ENCODE results near the gene SLC22A5. TPM values are rescaled to one million over a fixed set of nuclear protein-coding genes. Genes with fewer than 3 reads are reported as not detected.
"Not testable (repeated sequence)": the region's sequence is repeated elsewhere in the genome, so short reads cannot be mapped to it uniquely, and the experiment has no call there.

Gene SLC22A5
- total RNA-seq, 1 donor: 2.2 TPM

- peaks cover 96% of the 10 kb centered on the region for H3K4me1 ChIP-seq (ENCODE audit: insufficient read depth, low read length)
- H3K4me3 ChIP-seq (ENCODE audit: low read length): no peak overlapping the region
- H3K9me3 ChIP-seq (ENCODE audit: low read depth, low read length): no peaks in the 10 kb centered on the region
- no peaks in the 10 kb centered on the region for H3K27me3 ChIP-seq (ENCODE audit: insufficient read depth, low read length)
These were observed 60.2 kb downstream of the SLC22A5 start for GRCh38 chr5:132429463-132430440.

DNA sequence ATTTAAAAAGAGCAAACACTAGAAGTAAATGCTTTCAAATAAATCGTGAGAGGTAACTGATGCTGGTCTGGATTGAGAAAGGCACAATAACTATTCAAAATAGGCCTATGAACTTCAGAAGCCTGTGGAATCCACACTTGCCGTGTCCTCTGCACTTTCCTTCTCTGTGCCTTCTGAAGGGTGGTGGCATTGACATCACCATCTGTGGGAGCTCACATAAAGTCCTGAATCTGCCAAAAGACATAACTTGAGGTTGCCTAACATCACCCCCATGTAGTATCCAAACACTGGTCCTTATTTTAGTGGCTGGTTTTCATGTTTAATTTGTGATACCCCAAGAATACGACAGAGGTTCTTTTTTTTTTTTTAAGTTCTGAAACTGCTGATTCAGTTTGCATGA, 61.2 kb downstream of the SLC22A5 start:
- Histone ChIP-seq H3K4me1 (ENCODE audit: insufficient read depth, low read length) (peaks cover 96% of the 10 kb centered on the region), H3K27me3 (ENCODE audit: insufficient read depth, low read length) (no peaks in the 10 kb centered on the region), H3K9me3 (ENCODE audit: low read depth, low read length) (no peaks in the 10 kb centered on the region), H3K4me3 (ENCODE audit: low read length) (no peak overlapping the region)

GRCh38 chr5:132431632-132432031, 62.1 kb downstream of the SLC22A5 start:
- Histone ChIP-seq H3K9me3 (ENCODE audit: low read depth, low read length) (no peaks in the 10 kb centered on the region), H3K27me3 (ENCODE audit: insufficient read depth, low read length) (no peaks in the 10 kb centered on the region), H3K4me1 (ENCODE audit: insufficient read depth, low read length) (peaks cover 96% of the 10 kb centered on the region), H3K4me3 (ENCODE audit: low read length) (no peak overlapping the region)

DNA sequence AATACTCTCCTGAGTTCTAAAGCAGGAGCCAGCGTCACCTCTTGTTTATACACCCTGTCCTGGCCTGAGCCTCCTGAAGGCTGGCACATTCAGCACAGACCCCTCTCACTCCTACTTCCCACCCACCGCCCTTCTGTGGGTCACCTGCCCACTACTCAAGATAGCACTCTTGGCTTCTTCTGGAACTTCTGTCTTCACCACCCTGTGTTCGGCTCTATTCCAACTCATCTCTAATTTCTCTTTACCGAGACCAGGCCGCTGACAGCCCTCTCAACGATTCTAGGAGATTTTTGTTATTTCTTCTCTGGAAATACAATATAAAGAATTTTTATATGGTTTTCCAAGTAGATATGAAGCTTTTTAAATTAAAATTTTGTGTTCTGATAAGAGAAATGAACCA, 63.6 kb downstream of the SLC22A5 start:
- Histone ChIP-seq H3K4me3 (ENCODE audit: low read length) (no peak overlapping the region), H3K27me3 (ENCODE audit: insufficient read depth, low read length) (no peaks in the 10 kb centered on the region), H3K4me1 (ENCODE audit: insufficient read depth, low read length) (peaks cover 96% of the 10 kb centered on the region), H3K9me3 (ENCODE audit: low read depth, low read length) (no peaks in the 10 kb centered on the region)

DNA sequence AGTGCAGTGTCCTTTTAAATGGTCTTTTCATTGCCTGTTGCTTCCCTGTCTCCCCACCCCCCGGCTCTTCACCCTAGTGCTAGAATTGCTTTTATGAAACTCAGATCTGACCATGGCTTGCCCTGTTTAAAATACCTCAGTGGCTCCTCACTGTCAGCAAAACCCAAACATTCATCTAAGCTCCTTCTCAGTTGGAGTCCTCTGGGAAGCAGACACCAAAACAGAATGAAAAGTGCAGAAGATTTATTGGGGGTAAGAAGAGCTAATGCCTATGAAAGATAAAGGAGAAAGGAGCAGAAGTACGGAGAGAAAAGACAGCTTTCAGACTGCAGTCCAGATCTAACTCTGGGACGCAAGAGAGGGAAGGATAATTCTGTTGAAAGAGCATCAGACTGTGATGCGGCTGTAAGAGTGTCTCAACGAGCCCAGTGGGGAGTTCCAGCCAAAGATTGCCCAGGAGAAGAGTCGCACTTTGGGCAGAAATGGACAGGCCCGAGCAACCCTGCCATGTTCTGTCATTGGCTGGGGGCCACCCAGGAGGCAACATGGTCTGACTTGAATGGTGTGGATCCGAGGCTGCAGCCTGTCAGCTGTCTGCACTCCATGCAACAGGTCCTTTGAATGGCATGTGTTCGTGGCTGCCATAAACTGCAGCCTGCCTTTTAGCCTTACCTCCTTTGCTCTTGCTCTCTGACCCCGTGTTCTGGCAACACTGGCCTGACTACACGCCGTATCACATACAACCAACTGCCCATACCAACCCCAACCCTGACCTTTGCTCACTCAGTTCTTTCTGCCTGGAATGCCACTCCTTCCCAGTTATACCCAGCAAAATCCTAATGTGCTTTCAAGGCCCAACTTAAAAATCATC, 65.1 kb downstream of the SLC22A5 start:
- peaks cover 96% of the 10 kb centered on the region for H3K4me1 ChIP-seq (ENCODE audit: insufficient read depth, low read length)
- H3K9me3 ChIP-seq (ENCODE audit: low read depth, low read length): no peaks in the 10 kb centered on the region
- H3K27me3 ChIP-seq (ENCODE audit: insufficient read depth, low read length): no peaks in the 10 kb centered on the region
- H3K4me3 ChIP-seq (ENCODE audit: low read length): no peak overlapping the region

GRCh38 chr5:132435447-132435846, 65.9 kb downstream of the SLC22A5 start:
- Histone ChIP-seq H3K4me3 (ENCODE audit: low read length) (no peak overlapping the region), H3K4me1 (ENCODE audit: insufficient read depth, low read length) (peaks cover 96% of the 10 kb centered on the region), H3K27me3 (ENCODE audit: insufficient read depth, low read length) (no peaks in the 10 kb centered on the region), H3K9me3 (ENCODE audit: low read depth, low read length) (no peaks in the 10 kb centered on the region)

GRCh38 chr5:132435886-132436285, 66.4 kb downstream of the SLC22A5 start:
- no peaks in the 10 kb centered on the region for H3K9me3 ChIP-seq (ENCODE audit: low read depth, low read length)
- no peak overlapping the region for H3K4me3 ChIP-seq (ENCODE audit: low read length)
- H3K27me3 ChIP-seq (ENCODE audit: insufficient read depth, low read length): no peaks in the 10 kb centered on the region
- peaks cover 91% of the 10 kb centered on the region for H3K4me1 ChIP-seq (ENCODE audit: insufficient read depth, low read length)

DNA sequence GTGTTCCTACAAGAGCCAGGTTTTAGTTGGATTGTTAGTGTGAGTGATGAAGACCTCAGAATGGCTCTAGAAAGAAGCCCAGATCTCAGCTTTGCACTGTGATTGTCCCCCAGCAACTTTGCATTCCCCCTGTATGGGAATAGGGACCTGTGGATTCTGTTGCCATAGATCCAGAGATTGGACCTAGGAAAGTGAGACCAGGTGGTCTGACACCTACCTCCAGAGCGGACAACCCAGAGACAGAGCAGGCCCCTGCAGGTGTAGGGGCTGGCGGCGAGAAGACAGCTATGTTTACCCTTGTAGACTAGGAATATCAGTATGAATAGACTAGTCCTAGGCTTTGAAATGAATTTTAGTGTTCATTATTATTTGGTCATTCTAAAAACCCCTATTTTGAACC, 67.4 kb downstream of the SLC22A5 start:
- no peaks in the 10 kb centered on the region for H3K27me3 ChIP-seq (ENCODE audit: insufficient read depth, low read length)
- no peaks in the 10 kb centered on the region for H3K9me3 ChIP-seq (ENCODE audit: low read depth, low read length)
- H3K4me3 ChIP-seq (ENCODE audit: low read length): no peak overlapping the region
- H3K4me1 ChIP-seq (ENCODE audit: insufficient read depth, low read length): peaks cover 90% of the 10 kb centered on the region

DNA sequence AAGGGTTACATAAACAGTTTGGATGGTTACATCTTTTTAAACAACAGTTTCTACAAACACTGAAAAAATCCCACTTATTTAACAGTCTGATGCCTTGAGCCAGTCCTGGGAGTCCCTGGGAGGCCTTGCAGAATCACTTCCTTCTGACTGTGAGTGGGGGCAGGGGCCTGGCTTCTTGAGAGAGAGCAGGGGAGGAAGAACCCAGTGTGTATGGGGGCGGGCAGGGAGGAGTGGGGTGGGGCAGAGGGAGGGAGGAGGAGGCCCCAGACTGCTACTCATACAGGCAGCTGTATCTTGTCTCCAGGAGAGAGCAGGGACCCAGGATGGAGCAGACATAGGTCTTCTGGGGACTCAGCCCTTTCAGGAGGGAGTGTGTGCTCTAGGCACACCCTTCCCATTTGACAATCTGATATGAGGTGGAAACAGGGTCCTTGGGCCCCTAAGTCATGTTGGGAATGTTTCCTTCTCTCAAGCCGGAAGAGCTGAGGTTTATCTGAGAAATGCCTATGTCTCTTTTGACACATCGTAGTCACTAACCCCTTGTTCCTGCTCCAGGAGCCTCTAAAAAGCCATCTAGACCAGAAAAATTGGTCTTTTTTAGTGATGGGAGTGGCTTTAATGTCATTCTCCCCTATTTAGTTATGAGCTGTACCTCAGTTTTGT, 68.2 kb downstream of the SLC22A5 start:
- Histone ChIP-seq H3K27me3 (ENCODE audit: insufficient read depth, low read length) (no peaks in the 10 kb centered on the region), H3K4me1 (ENCODE audit: insufficient read depth, low read length) (peaks cover 90% of the 10 kb centered on the region), H3K4me3 (ENCODE audit: low read length) (no peak overlapping the region), H3K9me3 (ENCODE audit: low read depth, low read length) (no peaks in the 10 kb centered on the region)

DNA sequence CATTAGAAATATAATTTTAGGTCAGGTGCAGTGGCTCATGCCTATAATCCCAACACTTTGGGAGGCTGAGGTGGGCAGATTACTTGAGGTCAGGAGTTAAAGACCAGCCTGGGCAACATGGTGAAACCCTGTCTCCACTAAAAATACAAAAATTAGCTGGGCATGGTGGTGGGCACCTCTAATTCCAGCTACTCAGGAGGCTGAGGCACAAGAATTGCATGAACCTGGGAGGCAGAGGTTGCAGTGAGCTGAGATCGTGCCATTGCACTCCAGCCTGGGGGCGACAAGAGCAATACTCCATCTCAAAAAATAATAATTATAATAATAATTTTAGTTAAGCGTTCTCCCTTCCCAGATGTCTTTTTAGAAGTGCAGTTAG, 68.7 kb downstream of the SLC22A5 start:
- H3K27me3 ChIP-seq (ENCODE audit: insufficient read depth, low read length); H3K9me3 ChIP-seq (ENCODE audit: low read depth, low read length); H3K4me3 ChIP-seq (ENCODE audit: low read length): not testable (repeated sequence)
- peaks cover 90% of the 10 kb centered on the region for H3K4me1 ChIP-seq (ENCODE audit: insufficient read depth, low read length)

- Histone ChIP-seq H3K27me3 (ENCODE audit: insufficient read depth, low read length) (no peaks in the 10 kb centered on the region), H3K9me3 (ENCODE audit: low read depth, low read length) (no peaks in the 10 kb centered on the region), H3K4me1 (ENCODE audit: insufficient read depth, low read length) (peaks cover 93% of the 10 kb centered on the region), H3K4me3 (ENCODE audit: low read length) (no peak overlapping the region)
These were observed 69.4 kb downstream of the SLC22A5 start for GRCh38 chr5:132438917-132439316.

GRCh38 chr5:132439521-132440089, 70.1 kb downstream of the SLC22A5 start:
- Histone ChIP-seq H3K27me3 (ENCODE audit: insufficient read depth, low read length) (no peaks in the 10 kb centered on the region), H3K4me3 (ENCODE audit: low read length) (no peak overlapping the region), H3K4me1 (ENCODE audit: insufficient read depth, low read length) (peaks cover 93% of the 10 kb centered on the region), H3K9me3 (ENCODE audit: low read depth, low read length) (no peaks in the 10 kb centered on the region)

- peaks cover 85% of the 10 kb centered on the region for H3K4me1 ChIP-seq (ENCODE audit: insufficient read depth, low read length)
These were observed 74.6 kb downstream of the SLC22A5 start for GRCh38 chr5:132444061-132444460.

More at GRCh38 chr5:132444061-132444460, 74.6 kb downstream of the SLC22A5 start:
- no peaks in the 10 kb centered on the region for H3K9me3 ChIP-seq (ENCODE audit: low read depth, low read length)
- no peak overlapping the region for H3K4me3 ChIP-seq (ENCODE audit: low read length)
- no peaks in the 10 kb centered on the region for H3K27me3 ChIP-seq (ENCODE audit: insufficient read depth, low read length)
